ENCODE measurements around the gene SNX25.
"Not testable (repeated sequence)": the region's sequence is repeated elsewhere in the genome, so short reads cannot be mapped to it uniquely, and the experiment has no call there.

SNX25 gene

DNA sequence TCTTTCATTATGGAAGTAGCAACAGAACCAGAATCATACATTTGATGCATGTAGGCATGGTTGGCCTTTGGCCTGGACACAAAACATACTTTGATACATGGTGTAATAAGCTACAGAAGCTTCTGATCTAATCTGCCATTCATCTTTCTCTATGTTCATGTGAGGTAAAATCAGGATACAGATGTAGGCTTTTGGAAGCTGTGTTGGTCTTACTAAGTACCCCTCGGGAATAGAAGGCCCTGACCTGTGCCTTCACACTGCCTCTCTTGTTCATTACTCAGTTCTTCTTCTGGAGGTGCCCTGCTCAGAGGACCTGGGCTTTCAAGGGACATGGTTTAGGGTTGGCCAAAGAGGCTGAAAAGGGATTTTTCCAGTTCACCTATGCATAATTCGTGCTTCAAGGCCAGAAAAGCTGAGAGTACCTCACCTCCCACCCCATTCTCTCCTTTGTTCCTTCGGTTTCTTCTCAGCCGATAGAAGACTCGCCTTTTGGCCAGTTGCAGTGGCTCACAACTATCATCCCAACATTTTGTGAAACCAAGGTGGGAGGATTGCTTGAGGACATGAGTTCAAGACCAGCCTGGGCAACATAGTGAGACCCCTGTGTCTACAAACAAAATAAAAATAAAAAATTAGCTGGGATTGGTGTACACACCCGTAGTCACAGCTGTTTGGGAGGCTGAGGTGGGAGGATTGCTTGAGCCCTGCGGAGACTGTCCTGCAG lies 25.9 kb downstream of the SNX25 start:
- no peak for DNase-seq

DNA sequence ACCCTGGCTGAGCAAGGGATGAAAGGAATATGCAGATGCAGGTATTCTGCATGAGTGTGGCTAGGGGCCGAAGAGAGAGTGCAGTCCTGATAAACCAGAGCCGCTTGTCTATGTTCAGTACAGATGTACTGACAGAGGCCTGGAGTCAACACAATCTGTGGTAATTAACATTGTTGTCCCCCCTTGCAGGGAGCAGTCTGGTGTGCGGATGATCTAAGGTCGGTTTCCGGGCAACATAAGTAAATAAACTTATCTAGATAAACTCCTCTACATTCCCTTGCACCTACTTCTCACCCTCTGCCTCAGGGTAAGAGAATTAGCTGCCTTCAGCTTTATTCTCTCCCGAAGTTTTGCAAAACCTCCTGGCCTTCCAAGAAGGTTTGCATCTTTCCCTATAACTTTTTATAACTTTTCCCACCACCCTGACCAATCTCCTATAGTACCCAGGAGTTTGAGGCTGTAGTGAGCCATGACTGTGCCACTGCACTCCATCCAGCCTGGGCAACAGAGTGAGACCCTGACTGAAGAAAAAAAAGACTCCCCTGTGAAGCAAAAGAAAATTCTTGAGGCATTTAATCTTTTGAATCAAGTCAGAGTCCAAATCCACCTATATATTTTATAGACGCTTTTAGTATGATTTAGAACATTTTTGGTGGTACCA lies 26.6 kb downstream of the SNX25 start:
- no peak for DNase-seq

GRCh38 chr4:185237175-185237574 lies 27.8 kb downstream of the SNX25 start:
- no peak for DNase-seq

- DNase-seq, result peak; percentile 33
These were observed 28.9 kb downstream of the SNX25 start for GRCh38 chr4:185238215-185238681.

DNA sequence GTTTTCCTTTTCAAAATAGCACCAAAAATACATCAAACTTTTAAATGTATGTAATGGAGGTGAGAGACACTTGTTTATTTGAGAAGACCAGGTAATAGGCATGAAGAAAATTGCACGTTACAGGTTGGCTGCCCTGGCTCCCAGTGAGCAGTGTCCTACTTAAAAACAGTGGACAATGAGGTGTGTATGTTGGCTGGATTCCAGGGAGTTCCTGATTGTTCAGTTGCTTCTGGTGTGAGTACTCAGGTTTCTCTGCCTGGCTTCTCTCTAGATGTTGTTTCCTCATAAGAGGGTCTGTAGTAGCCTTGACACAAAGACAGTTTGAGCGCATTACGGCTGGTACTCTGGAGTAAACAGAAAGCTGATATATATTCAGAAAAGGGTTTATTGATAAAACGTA lies 29.4 kb downstream of the SNX25 start:
- no peak for DNase-seq

- not testable (repeated sequence) for DNase-seq
These were observed 31.1 kb downstream of the SNX25 start for GRCh38 chr4:185240486-185240885.

- no peak for DNase-seq
These were observed 33.5 kb downstream of the SNX25 start for GRCh38 chr4:185242749-185243533.

DNA sequence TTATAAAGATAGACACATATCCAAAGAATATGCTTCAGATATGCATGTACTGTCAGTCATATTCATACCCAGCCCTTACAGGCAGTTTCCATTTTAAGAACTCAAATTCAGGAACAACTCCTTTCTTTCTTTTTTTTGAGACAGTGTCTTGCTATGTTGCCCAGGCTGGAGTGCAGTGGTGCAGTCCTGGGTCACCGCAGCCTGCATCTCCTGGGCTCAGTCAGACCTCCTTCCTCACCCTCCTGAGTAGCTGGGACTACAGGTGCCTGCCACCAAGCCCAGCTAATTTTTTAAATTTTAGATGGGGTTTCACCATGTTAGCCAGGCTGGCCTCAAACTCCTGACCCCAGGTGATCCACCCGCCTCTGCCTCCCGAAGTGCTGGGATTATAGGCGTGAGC lies 34.5 kb downstream of the SNX25 start:
- DNase-seq, result no peak

- no peak for DNase-seq
These were observed 35.4 kb downstream of the SNX25 start for GRCh38 chr4:185244763-185245162.

DNA sequence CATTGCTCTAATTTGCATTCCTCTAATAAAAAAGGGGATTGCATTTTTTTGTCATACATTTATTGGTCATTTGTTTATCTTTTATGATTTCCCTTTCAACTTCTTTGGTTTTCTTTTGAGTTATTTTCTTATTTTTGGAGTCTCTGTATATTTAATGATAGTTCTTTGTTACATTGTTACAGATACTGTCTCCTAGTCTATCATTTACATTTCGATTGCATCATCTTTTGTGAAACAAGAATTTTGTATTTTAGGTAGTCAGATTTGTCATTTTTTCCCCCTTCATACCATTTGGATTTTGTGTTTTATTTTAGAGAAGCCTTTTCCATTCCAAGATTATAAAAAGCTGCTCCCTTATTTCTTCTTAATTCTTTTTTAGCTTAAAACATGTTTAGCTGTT lies 37.1 kb downstream of the SNX25 start:
- DNase-seq, result no peak

- no peak for DNase-seq
These were observed 37.8 kb downstream of the SNX25 start for GRCh38 chr4:185247151-185247550.

GRCh38 chr4:185248393-185249039 lies 39.1 kb downstream of the SNX25 start:
- no peak for DNase-seq

DNA sequence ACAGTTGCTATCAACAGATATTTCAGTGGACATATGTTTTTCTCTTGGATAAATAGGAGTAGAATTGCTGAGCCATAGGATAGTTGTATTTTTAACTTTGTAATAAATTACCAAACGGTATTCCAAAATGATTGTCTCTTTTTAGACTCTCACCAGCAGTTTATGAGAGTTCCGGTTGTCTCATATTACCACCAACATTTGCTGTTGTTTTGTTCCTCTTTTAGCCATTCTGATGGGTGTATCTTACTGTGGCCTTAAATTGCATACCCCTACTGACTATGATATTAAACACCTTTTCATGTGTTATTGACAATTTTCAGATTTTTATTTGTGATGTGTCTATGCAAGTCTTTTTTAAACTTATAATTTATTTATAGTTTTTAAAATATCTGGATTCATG lies 39.7 kb downstream of the SNX25 start:
- DNase-seq, result no peak

- no peak for DNase-seq
These were observed 45.0 kb downstream of the SNX25 start for GRCh38 chr4:185254434-185254833.

DNA sequence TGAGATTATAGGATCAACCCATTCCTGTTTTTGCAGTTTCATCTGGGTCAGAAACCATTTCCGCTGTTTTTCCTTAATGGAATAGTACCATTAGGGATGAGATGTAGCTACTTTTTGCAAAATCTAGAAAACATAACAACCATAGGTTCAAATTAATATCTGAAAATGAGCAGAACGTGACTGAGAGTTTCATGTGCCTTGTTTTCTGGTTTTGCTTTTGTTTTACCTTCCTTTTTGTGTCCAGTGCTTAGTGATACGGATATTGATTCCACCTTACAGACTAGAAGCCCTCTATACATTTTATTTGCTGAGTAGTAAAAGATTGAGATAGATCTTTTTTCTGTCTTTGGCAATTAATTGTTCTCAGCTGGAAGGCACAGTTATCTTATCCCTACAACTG lies 46.5 kb downstream of the SNX25 start:
- no peak for DNase-seq

DNA sequence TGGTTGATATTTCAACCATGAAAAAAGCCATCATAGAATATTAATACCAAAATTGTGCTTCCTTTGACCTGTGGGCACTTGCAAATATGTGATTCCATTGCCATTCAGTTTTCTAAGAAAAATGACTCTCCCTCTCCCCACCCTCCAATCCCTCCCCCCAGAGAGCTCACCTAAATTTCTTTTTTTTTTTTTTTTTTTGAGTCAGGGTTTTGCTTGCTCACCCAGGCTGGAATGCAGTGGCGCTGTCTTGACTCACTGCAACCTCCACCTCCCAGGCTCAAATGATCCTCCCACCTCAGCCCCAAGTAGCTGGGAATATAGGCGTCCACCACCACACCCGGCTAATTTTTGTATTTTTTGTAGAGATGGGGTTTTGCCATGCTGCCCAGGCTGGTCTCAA lies 47.0 kb downstream of the SNX25 start:
- no peak for DNase-seq

DNA sequence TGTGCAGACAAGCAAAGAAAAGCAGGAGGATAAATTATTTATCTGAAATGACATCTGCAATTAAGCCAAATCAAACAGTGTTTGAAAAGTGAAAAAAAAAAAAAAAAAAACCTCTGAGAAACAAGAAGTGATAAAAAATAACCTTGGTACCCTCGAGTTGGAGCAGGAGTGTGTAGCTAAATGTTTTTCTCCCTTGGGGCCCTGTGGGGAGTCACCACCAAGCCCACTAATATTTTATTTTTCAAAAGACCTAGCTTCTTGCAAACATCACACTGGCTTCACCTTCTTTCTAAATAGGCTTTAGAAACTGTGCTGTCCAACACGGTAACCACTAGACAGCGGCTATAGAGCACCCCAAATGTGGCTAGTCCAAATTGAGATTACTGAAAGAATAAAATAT lies 47.7 kb downstream of the SNX25 start:
- DNase-seq, result no peak

GRCh38 chr4:185257694-185258093 lies 48.3 kb downstream of the SNX25 start:
- no peak for DNase-seq

- DNase-seq, result not testable (repeated sequence)
These were observed 49.3 kb downstream of the SNX25 start for GRCh38 chr4:185258741-185259140.

- no peak for DNase-seq
These were observed 50.3 kb downstream of the SNX25 start for GRCh38 chr4:185259719-185260118.

DNA sequence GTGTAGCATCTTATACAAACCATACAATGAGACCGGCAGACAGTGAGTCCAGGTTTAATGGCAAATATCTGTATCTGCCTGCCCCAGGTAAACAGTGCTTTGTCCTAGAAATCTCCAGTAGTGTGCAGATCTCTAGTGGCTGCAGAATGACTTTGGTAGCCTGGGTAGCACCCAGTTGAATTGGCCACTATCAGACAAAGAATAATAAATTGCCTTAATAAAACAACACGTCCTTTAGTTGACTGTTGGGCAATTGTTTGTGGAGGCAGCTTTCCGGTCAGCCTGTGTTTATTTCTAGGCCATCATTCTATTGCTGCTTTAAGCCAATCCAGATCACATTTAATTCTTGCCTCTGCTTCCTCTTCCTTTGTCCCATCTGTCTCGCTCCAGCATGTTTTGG lies 52.5 kb downstream of the SNX25 start:
- no peak for DNase-seq

- no peak for DNase-seq
These were observed 54.0 kb downstream of the SNX25 start for GRCh38 chr4:185263419-185263818.

DNA sequence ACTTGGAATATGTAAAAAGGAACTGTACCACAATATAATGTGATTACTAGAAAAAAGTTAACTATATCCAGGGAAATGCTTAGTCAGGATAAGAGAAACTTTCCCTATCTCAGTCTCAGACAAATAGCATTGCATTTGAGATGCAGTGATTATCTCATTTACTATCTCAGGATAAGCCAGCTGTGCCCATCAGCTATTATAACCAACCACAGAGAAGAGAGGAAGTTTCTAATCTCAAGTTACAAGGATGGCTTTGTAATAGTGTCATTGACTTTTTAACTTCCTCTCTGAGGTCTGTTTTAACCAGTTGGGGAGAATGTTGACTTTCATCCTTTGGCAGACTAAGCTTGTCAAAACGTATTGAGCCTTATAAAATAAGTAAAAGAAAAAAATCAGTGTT lies 56.5 kb downstream of the SNX25 start:
- DNase-seq, result peak; percentile 35

Measured in activated CD4-positive, alpha-beta T cell treated with anti-CD3 and anti-CD28 coated beads, Interleukin-2, amount 50 U/mL, for 16 hours (primary cell).